Mucosa of descending colon (tissue), 3 donors: Measurements from ENCODE around the gene MEOX1. TPM values are rescaled to one million over a fixed set of nuclear protein-coding genes. Genes with fewer than 3 reads are reported as not detected.
"Not testable (repeated sequence)": the region's sequence is repeated elsewhere in the genome, so short reads cannot be mapped to it uniquely, and the experiment has no call there.

Experiments used
- ATAC-seq: fragments of 200-7000 bp; cut with Tn5 transposase; one replicate; pipeline ENCODE4 v1.9.1; 2020; ENCODE audit warnings: mild to moderate bottlenecking, moderate library complexity
- DNase-seq, 3 donors: peaks; one replicate each; pipeline ENCODE4 v3.0.0-alpha.2; 2020
- H3K36me3 ChIP-seq: fragments of 200-600 bp; one replicate; pipeline ENCODE4 v1.8.0; 2021; ENCODE audit warnings: low read depth, mild to moderate bottlenecking
- H3K4me1 ChIP-seq: fragments of 200-600 bp; one replicate; pipeline ENCODE4 v1.8.0; 2021; ENCODE audit warnings: low read depth, mild to moderate bottlenecking
- H3K4me3 ChIP-seq: fragments of 200-600 bp; one replicate; pipeline ENCODE4 v1.8.0; 2021; ENCODE audit warnings: mild to moderate bottlenecking
- H3K9me3 ChIP-seq: fragments of 200-600 bp; one replicate; pipeline ENCODE4 v1.8.0; 2021; ENCODE audit warnings: mild to moderate bottlenecking
- CTCF ChIP-seq: fragments of 200-600 bp; IDR thresholded peaks from one replicate; pipeline ENCODE4 v1.8.0; 2022; ENCODE audit warnings: antibody characterized with exemption, mild to moderate bottlenecking
- intact Hi-C, 2 donors: fragments of 100-400 bp; cut with DNase I in 1 of 2; cut with micrococcal nuclease in 1 of 2; formaldehyde crosslinking; loops; one replicate each; pipeline versions ENCODE4 v1.11.0 to v1.11.1; 2022; cut with DNase I, micrococcal nuclease
- total RNA-seq, 3 donors: library from RNA; stranded (reverse); fragmentation: NEBNext Ultra II Directional in 2 of 3; extraction: Animal tissue kit (Norgen Biotek cat#: 25700) in 2 of 3; gene quantifications; one replicate each; pipeline versions ENCODE4 v1.2.1 to v1.2.4, GENCODE V29; 2021 to 2023
- donor health status: DM: no; HTN: no; CAD: no; lungs with moderate emphysema.
- donor health status: DM: no; HTN: no; CAD: no.
- donor health status: DM: no; HTN: yes; CAD: no.

MEOX1 gene
- total RNA-seq, 3 donors from 2014 or later = 1.4 to 3.5 (median 1.4) TPM

DNA sequence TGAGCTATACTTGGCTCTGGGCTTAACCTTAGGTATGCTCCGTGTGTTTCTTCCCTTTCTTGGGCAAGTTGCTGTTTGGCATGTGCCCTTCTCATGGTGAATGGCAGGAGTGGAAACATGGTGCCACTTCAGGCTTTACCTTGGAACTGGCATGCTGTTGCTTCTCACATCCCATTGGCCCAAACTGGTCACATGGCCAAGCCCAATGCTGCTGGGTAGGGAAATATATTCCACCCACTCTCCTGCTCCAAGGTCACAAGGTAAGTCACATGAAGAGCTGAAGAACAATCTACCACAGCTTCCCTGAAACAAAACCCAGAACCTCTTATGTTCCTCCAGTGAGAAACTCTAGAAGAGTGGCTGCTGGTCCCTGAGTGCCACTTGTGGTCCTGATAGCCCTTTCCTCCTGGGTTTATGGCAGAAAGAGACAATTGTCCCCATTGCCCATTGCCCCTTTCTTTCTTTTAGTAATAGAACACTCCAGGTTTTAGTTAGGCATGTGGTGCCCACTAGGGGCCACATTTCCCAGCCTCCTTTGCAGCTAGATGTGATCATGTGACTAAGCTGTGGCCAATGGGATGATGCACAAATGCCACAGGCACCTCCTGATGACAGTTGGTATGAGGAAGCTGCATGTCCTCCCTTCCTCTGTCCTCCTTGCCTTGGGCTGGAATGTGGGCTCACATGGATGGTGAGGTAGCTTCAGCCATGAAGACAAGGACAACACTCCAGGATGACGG, 50.3 kb downstream of the MEOX1 start:
- no peaks in the 10 kb centered on the region for H3K36me3 ChIP-seq
- H3K4me1 ChIP-seq = no peaks in the 10 kb centered on the region
- no peak for TF ChIP-seq CTCF
- intact Hi-C loops = no loop called here
- ATAC-seq (no peak), DNase-seq (no peak)
- no peaks in the 10 kb centered on the region for H3K9me3 ChIP-seq
- no peak overlapping the region for H3K4me3 ChIP-seq

- H3K4me1 ChIP-seq = no peaks in the 10 kb centered on the region
- DNase-seq = no peak
- H3K4me3 ChIP-seq = no peak overlapping the region
- H3K9me3 ChIP-seq = no peaks in the 10 kb centered on the region
- intact Hi-C loops = no loop called here
- TF ChIP-seq CTCF = no peak
- no peak for ATAC-seq
- no peaks in the 10 kb centered on the region for H3K36me3 ChIP-seq
Measured at GRCh38 chr17:43609613-43610385, 51.9 kb downstream of the MEOX1 start.

DNA sequence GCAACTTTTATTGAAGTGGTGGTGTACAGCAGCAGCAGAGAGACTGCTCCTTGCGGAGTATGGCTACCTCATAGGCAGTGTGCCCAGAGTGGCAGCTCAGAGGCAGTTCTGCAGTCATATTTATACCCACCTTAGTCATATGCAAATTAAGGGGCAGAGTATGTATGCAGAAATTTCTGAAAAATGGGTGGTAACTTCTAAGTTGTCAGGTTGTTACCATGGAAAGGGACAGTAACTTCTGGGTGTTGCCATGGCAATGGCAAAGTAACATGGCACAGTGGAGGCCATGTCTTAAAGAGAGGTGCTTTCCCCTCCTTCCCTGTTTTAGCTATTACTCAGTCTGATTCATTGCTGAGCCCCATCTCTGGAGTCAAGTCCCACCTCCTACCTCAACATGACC, 53.4 kb downstream of the MEOX1 start:
- H3K4me1 ChIP-seq = no peaks in the 10 kb centered on the region

DNA sequence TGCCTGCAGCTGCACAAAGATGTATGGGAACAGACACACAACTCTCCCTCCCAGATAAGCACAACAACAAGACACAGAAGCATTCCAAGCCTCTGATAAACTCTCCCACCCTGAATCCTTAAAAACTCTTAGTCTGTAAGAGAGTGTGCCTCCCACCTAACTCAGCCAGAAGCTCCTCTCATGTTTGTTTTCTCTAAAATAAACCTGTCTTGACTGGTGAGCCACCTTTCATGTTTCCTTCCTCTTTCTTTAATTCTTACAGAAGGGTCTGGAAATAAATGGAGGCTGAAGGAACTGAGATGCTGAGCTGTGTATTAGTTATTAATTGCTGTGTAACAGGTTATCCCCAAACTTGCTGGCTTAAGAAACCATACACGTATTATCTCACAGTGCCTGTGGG, 57.2 kb downstream of the MEOX1 start:
- no peak for ATAC-seq
- no peaks in the 10 kb centered on the region for H3K9me3 ChIP-seq
- intact Hi-C loops = no loop called here
- TF ChIP-seq CTCF = no peak
- H3K4me3 ChIP-seq = no peak overlapping the region
- no peak for DNase-seq
- no peaks in the 10 kb centered on the region for H3K4me1 ChIP-seq
- no peaks in the 10 kb centered on the region for H3K36me3 ChIP-seq

More for the DNA sequence above, 53.4 kb downstream of the MEOX1 start:
- TF ChIP-seq CTCF = no peak
- no peak overlapping the region for H3K4me3 ChIP-seq
- intact Hi-C loops = no loop called here
- ATAC-seq (no peak), DNase-seq (no peak)
- H3K9me3 ChIP-seq = no peaks in the 10 kb centered on the region
- H3K36me3 ChIP-seq = no peaks in the 10 kb centered on the region

- no peak for DNase-seq
- no peak for ATAC-seq
- TF ChIP-seq CTCF = no peak
- Histone ChIP-seq H3K4me1 (no peaks in the 10 kb centered on the region), H3K36me3 (no peaks in the 10 kb centered on the region), H3K4me3 (no peak overlapping the region), H3K9me3 (no peaks in the 10 kb centered on the region)
- intact Hi-C loops = no loop called here
Measured at GRCh38 chr17:43603321-43603720, 58.4 kb downstream of the MEOX1 start.

- DNase-seq, ATAC-seq, H3K9me3 ChIP-seq, H3K4me3 ChIP-seq, intact Hi-C loops, H3K36me3 ChIP-seq, H3K4me1 ChIP-seq: not testable (repeated sequence)
Measured at GRCh38 chr17:43602556-43602955, 59.2 kb downstream of the MEOX1 start.
